Mesenchymal stem cell (in vitro differentiated cells and primary cell): ENCODE results near the gene VPS35L.
A peak's percentile ranks its signal among the peaks of the same experiment; 100 is the strongest.

Experiments
- DNase-seq: peaks from one replicate; pipeline ENCODE4 v3.0.0-alpha.2; 2013
- H2AFZ ChIP-seq: one replicate; pipeline ENCODE4 v1.6.1; 2013; ENCODE audit warnings: low read depth, mild to moderate bottlenecking, control low read depth, inconsistent platforms, low read length, moderate library complexity
- H2AK5ac ChIP-seq: 2 replicates; pipeline ENCODE4 v1.6.1; 2013; ENCODE audit warnings: low read length, moderate library complexity, mild to moderate bottlenecking, inconsistent platforms; ENCODE audit not compliant: severe bottlenecking
- H2BK120ac ChIP-seq: one replicate; pipeline ENCODE4 v1.6.1; 2013; ENCODE audit warnings: low read depth, mild to moderate bottlenecking, inconsistent platforms, low read length, moderate library complexity
- H2BK12ac ChIP-seq, 2 experiments: one replicate each; pipeline ENCODE4 v1.6.1; 2013; ENCODE audit warnings: inconsistent platforms in 2 of 2, low read length in 2 of 2, mild to moderate bottlenecking in 2 of 2, moderate library complexity in 2 of 2, control low read depth in 1 of 2
- H2BK15ac ChIP-seq: one replicate; pipeline ENCODE4 v1.6.1; 2013; ENCODE audit warnings: mild to moderate bottlenecking, low read depth, inconsistent platforms; ENCODE audit not compliant: poor library complexity, severe bottlenecking
- H2BK5ac ChIP-seq: 2 replicates; pipeline ENCODE4 v1.6.1; 2013; ENCODE audit warnings: low read depth, mild to moderate bottlenecking, low read length, control low read depth, inconsistent platforms; ENCODE audit not compliant: poor library complexity, severe bottlenecking
- H3K14ac ChIP-seq, 2 experiments: one replicate each; pipeline ENCODE4 v1.6.1; 2013; ENCODE audit warnings: inconsistent platforms in 2 of 2, low read length in 2 of 2, control low read depth in 1 of 2, mild to moderate bottlenecking in 1 of 2, moderate library complexity in 1 of 2
- H3K18ac ChIP-seq, 2 experiments: one replicate each; pipeline ENCODE4 v1.6.1; 2013; ENCODE audit warnings: inconsistent platforms in 2 of 2, low read length in 2 of 2, control low read depth in 1 of 2, low read depth in 1 of 2, mild to moderate bottlenecking in 1 of 2
- H3K23ac ChIP-seq, 2 experiments: one replicate each; pipeline ENCODE4 v1.6.1; 2013; ENCODE audit warnings: inconsistent platforms in 2 of 2, low read length in 2 of 2, mild to moderate bottlenecking in 2 of 2, moderate library complexity in 2 of 2, control low read depth in 1 of 2
- H3K27ac ChIP-seq: 2 replicates; pipeline ENCODE4 v1.5.1; 2013; ENCODE audit warnings: mild to moderate bottlenecking, moderate library complexity, low read length, control low read depth, inconsistent platforms; ENCODE audit not compliant: poor library complexity, severe bottlenecking
- H3K27me3 ChIP-seq, 2 experiments: 2 replicates each; pipeline versions ENCODE4 v1.6.1 to v1.7.0; 2013; ENCODE audit warnings: low read length in 2 of 2, mild to moderate bottlenecking in 2 of 2, moderate library complexity in 2 of 2, control low read depth in 1 of 2, inconsistent platforms in 1 of 2; ENCODE audit not compliant: control insufficient read depth in 1 of 2, insufficient read depth in 1 of 2
- H3K36me3 ChIP-seq, 2 experiments: 2 replicates each; pipeline versions ENCODE4 v1.6.1 to v1.7.0; 2013; ENCODE audit warnings: low read length in 2 of 2, control low read depth in 1 of 2, inconsistent platforms in 1 of 2, low read depth in 1 of 2, mild to moderate bottlenecking in 1 of 2; ENCODE audit not compliant: insufficient read depth in 2 of 2, control insufficient read depth in 1 of 2
- H3K4ac ChIP-seq, 2 experiments: one replicate each; pipeline ENCODE4 v1.6.1; 2013; ENCODE audit warnings: inconsistent platforms in 2 of 2, low read length in 2 of 2, mild to moderate bottlenecking in 2 of 2, moderate library complexity in 2 of 2, control low read depth in 1 of 2, low read depth in 1 of 2
- H3K4me1 ChIP-seq: 2 replicates; pipeline ENCODE4 v1.6.1; 2013; ENCODE audit warnings: low read depth, low read length, control low read depth; ENCODE audit not compliant: control insufficient read depth, insufficient read depth
- H3K4me2 ChIP-seq: 2 replicates; pipeline ENCODE4 v1.6.1; 2013; ENCODE audit warnings: low read length, mild to moderate bottlenecking, inconsistent platforms; ENCODE audit not compliant: poor library complexity, severe bottlenecking
- H3K4me3 ChIP-seq, 2 experiments: 2 replicates each; pipeline versions ENCODE4 v1.5.1 to v1.7.0; 2013; ENCODE audit warnings: low read length in 2 of 2, mild to moderate bottlenecking in 2 of 2, control low read depth in 1 of 2, low read depth in 1 of 2; ENCODE audit not compliant: insufficient read depth in 1 of 2
- H3K79me1 ChIP-seq: replicated peaks from 2 replicates; pipeline ENCODE4 v1.6.1; 2013; ENCODE audit warnings: mild to moderate bottlenecking, control low read depth, low read length, inconsistent platforms; ENCODE audit not compliant: poor library complexity, severe bottlenecking
- H3K9ac ChIP-seq: 2 replicates; pipeline ENCODE4 v1.7.0; 2013; ENCODE audit warnings: mild to moderate bottlenecking, low read length, moderate library complexity
- H3K9me3 ChIP-seq: 2 replicates; pipeline ENCODE4 v1.7.0; 2013; ENCODE audit warnings: mild to moderate bottlenecking, low read length; ENCODE audit not compliant: control insufficient read depth
- H4K8ac ChIP-seq: one replicate; pipeline ENCODE4 v1.6.1; 2013; ENCODE audit warnings: inconsistent platforms, mild to moderate bottlenecking, low read length, moderate library complexity
- H4K91ac ChIP-seq: one replicate; pipeline ENCODE4 v1.6.1; 2013; ENCODE audit warnings: mild to moderate bottlenecking, low read length, inconsistent platforms
- WGBS: methylation state at CpG from one replicate; pipeline ENCODE4 v1.1.7; 2013; ENCODE audit warnings: mixed read lengths; 5-methylcytosine and 5-hydroxymethylcytosine counted together

VPS35L gene

GRCh38 chr16:19710191-19710908 lies 154.8 kb downstream of the VPS35L start:
- Histone ChIP-seq H2BK12ac (no peak overlapping the region), H2BK120ac (no peak overlapping the region), H3K27ac (no peak overlapping the region), H3K14ac (no peak overlapping the region), H3K4me1 (peaks cover 18% of the 10 kb centered on the region), H3K4ac (no peak overlapping the region), H3K18ac (no peak overlapping the region), H2AK5ac (no peak overlapping the region), H3K27me3 (no peaks in the 10 kb centered on the region), H4K91ac (peak overlapping the region; percentile 43), H3K23ac (no peak overlapping the region), H3K79me1 (peaks cover 73% of the 10 kb centered on the region), H3K9ac (no peak overlapping the region), H4K8ac (peak overlapping the region; percentile 39), H3K9me3 (no peaks in the 10 kb centered on the region), H2BK5ac (no peak overlapping the region), H3K36me3 (peaks cover 79 to 82% of the 10 kb centered on the region in 2 experiments), H2AFZ (no peak overlapping the region), H2BK15ac (no peak overlapping the region), H3K4me2 (no peak overlapping the region), H3K4me3 (no peak overlapping the region)
- 92% methylated on average over 23 of the region's 23 CpGs for WGBS
- no peak for DNase-seq

DNA sequence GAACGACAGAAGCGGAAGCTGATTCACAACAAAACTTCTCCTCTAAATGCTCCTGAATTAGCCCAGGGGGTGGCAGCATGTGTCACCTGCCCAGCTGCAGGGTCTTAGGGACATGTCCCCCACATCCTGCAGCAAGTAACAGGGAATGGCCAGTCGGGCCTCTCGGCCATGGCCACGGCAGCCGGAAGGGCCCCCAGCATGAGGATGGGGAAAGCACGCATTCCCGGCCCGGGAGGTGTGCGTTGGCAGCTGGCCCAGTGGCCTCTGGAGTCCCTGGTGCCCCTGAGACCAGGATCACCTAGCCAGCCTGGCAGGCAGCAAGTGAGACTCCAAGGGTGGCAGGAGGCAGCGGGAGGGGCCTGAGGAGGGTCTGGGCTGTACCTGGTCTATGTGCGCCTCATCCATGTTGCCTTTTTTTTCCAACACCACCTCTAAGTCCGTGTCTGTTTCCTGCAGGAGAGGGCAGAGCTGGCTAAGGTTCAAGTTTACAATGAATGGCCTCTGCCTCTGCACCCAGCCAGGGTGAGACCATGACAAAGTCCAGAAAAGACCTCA lies 155.6 kb downstream of the VPS35L start:
- no peak overlapping the region for H3K4me3 ChIP-seq
- no peak overlapping the region for H2BK5ac ChIP-seq
- no peak overlapping the region for H2BK15ac ChIP-seq
- H2AFZ ChIP-seq: no peak overlapping the region
- H3K14ac ChIP-seq: no peak overlapping the region
- no peak overlapping the region for H3K4ac ChIP-seq
- H3K9me3 ChIP-seq: no peaks in the 10 kb centered on the region
- H3K4me2 ChIP-seq: no peak overlapping the region
- H4K91ac ChIP-seq: no peak overlapping the region
- H3K23ac ChIP-seq: no peak overlapping the region
- no peak overlapping the region for H2BK120ac ChIP-seq
- H3K36me3 ChIP-seq: peaks cover 72 to 74% of the 10 kb centered on the region in 2 experiments
- H3K4me1 ChIP-seq: peaks cover 20% of the 10 kb centered on the region
- 91% methylated on average over 13 of the region's 13 CpGs for WGBS
- H2BK12ac ChIP-seq: no peak overlapping the region
- no peak overlapping the region for H4K8ac ChIP-seq
- no peak overlapping the region for H2AK5ac ChIP-seq
- no peak overlapping the region for H3K9ac ChIP-seq
- no peak overlapping the region for H3K18ac ChIP-seq
- no peak overlapping the region for H3K27ac ChIP-seq
- no peaks in the 10 kb centered on the region for H3K27me3 ChIP-seq
- peaks cover 73% of the 10 kb centered on the region for H3K79me1 ChIP-seq
- DNase-seq: no peak

DNA sequence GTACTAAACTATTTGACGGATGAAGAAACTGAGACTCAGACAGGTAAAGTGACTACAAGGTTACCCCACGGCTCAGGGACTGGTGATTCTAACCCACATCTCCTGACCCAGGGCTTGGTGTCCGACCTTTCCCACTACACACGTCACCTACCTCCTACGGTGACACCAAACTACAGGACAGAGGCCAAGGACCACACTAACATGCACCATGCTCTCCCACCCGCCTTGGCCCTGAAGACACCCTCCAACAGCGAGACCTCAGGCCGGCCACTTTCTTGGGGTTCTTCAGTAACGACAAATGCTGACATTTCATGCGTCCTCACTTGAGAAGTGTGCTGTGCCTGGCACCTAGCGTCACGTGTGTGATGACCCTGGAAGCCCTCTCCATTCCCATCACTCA lies 156.1 kb downstream of the VPS35L start:
- no peak for DNase-seq
- H2BK12ac ChIP-seq: no peak overlapping the region
- no peaks in the 10 kb centered on the region for H3K27me3 ChIP-seq
- H3K79me1 ChIP-seq: peaks cover 73% of the 10 kb centered on the region
- H4K8ac ChIP-seq: no peak overlapping the region
- H3K9me3 ChIP-seq: no peaks in the 10 kb centered on the region
- H3K9ac ChIP-seq: no peak overlapping the region
- H2AK5ac ChIP-seq: no peak overlapping the region
- H3K4me2 ChIP-seq: no peak overlapping the region
- H4K91ac ChIP-seq: no peak overlapping the region
- H3K4me3 ChIP-seq: no peak overlapping the region
- no peak overlapping the region for H3K27ac ChIP-seq
- H3K14ac ChIP-seq: no peak overlapping the region
- no peak overlapping the region for H3K4ac ChIP-seq
- no peak overlapping the region for H2BK15ac ChIP-seq
- no peak overlapping the region for H2BK5ac ChIP-seq
- no peak overlapping the region for H3K18ac ChIP-seq
- H3K36me3 ChIP-seq: peaks cover 69 to 72% of the 10 kb centered on the region in 2 experiments
- H2AFZ ChIP-seq: no peak overlapping the region
- H3K4me1 ChIP-seq: peaks cover 20% of the 10 kb centered on the region
- no peak overlapping the region for H3K23ac ChIP-seq
- WGBS: 94% methylated on average over 12 of the region's 12 CpGs
- H2BK120ac ChIP-seq: no peak overlapping the region

DNA sequence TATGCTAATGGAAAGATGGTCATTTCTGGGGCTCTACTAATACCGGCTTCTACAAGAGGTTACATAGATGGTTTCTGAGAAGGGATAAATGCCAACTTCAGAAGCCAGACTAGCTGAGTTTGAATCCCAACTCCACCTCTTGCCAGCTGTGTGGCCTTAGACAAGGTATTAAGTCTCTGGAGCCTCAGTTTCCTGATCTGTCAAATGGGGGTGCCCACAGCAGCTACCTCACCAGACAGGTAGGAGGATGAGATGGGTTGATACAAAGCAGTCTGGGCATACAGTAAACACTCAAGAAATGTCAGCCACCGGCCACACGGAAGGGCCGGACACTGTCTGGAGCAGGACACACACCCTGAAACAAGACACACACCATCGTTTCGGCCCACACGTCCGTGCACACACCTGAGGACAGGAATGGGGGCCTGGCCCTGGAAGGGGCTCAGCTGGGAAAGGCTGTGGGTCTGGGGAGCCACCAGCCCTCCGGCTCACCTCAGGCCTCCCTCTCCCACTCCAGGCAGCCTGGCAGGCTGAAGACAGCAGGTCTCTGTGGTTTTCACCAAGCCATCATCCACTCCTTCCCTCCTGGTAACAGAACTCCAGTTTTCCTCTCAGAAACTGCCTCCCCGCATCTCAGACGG lies 157.0 kb downstream of the VPS35L start:
- DNase-seq: no peak
- Histone ChIP-seq H4K91ac (no peak overlapping the region), H2BK12ac (peak overlapping the region in 1 of 2 experiments; percentile 60), H2BK120ac (no peak overlapping the region), H3K36me3 (peaks cover 62 to 64% of the 10 kb centered on the region in 2 experiments), H3K23ac (no peak overlapping the region), H2AK5ac (no peak overlapping the region), H3K27ac (no peak overlapping the region), H2BK15ac (no peak overlapping the region), H3K9me3 (no peaks in the 10 kb centered on the region), H3K4me3 (no peak overlapping the region), H3K18ac (no peak overlapping the region), H3K27me3 (no peaks in the 10 kb centered on the region), H4K8ac (no peak overlapping the region), H3K14ac (no peak overlapping the region), H2BK5ac (no peak overlapping the region), H2AFZ (no peak overlapping the region), H3K79me1 (peaks cover 69% of the 10 kb centered on the region), H3K9ac (no peak overlapping the region), H3K4ac (no peak overlapping the region), H3K4me2 (no peak overlapping the region), H3K4me1 (peaks cover 23% of the 10 kb centered on the region)
- 98% methylated on average over 9 of the region's 11 CpGs for WGBS
